Sigmoid colon (tissue), 7 donors: Measurements from ENCODE around the gene NRG2. TPM values are rescaled to one million over a fixed set of nuclear protein-coding genes. Genes with fewer than 3 reads are reported as not detected.

ENCODE experiments used
- DNase-seq: peaks from one replicate; pipeline ENCODE4 v3.0.0-alpha.2; 2019
- H3K27ac ChIP-seq, 4 donors: fragments of 200-600 bp; sonication (generic); one replicate each; pipeline ENCODE4 v1.5.1; 2016 to 2019; ENCODE audit warnings: mild to moderate bottlenecking in 1 of 4
- H3K27me3 ChIP-seq, 3 donors: fragments of 200-600 bp; sonication (generic); one replicate each; pipeline ENCODE4 v1.5.1; 2019; ENCODE audit warnings: mild to moderate bottlenecking in 1 of 3
- H3K36me3 ChIP-seq, 4 donors: fragments of 200-600 bp; sonication (generic); one replicate each; pipeline ENCODE4 v1.5.1; 2016 to 2019
- H3K4me1 ChIP-seq, 4 donors: fragments of 200-600 bp; sonication (generic); one replicate each; pipeline ENCODE4 v1.5.1; 2017 to 2019
- H3K4me3 ChIP-seq, 4 donors: fragments of 200-600 bp; sonication (generic); one replicate each; pipeline ENCODE4 v1.5.1; 2017 to 2019; ENCODE audit warnings: mild to moderate bottlenecking in 2 of 4, moderate library complexity in 1 of 4
- H3K9me3 ChIP-seq, 4 donors: fragments of 200-600 bp in 3 of 4; sonication (generic) in 3 of 4; one replicate each; pipeline versions ENCODE4 v1.5.1 to v1.6.1; 2013 to 2019
- CTCF ChIP-seq, 4 experiments: fragments of 450-650 bp in 3 of 4; fragments of 200-600 bp in 1 of 4; IDR thresholded peaks; one replicate each; pipeline ENCODE4 v1.5.1; 2016 to 2019; ENCODE audit warnings: antibody characterized with exemption in 4 of 4, mild to moderate bottlenecking in 3 of 4, moderate library complexity in 2 of 4
- EP300 ChIP-seq, 4 donors: sonication (generic); formaldehyde crosslinking; IDR thresholded peaks; one replicate each; pipeline ENCODE4 v1.6.1; 2017; ENCODE audit warnings: antibody characterized with exemption in 4 of 4
- POLR2A ChIP-seq, 2 donors: fragments of 450-650 bp; IDR thresholded peaks; one replicate each; pipeline ENCODE4 v1.6.1; 2016; ENCODE audit warnings: antibody characterized with exemption in 2 of 2, mild to moderate bottlenecking in 2 of 2, moderate library complexity in 2 of 2
- POLR2AphosphoS5 ChIP-seq, 4 donors: sonication (generic); formaldehyde crosslinking; IDR thresholded peaks; one replicate each; pipeline ENCODE4 v1.6.1; 2017; ENCODE audit warnings: antibody characterized with exemption in 4 of 4
- WGBS, 2 donors: extraction: QIAGEN DNeasy Blood & Tissue Kit; methylation state at CpG; one replicate each; pipeline ENCODE4 v1.1.7; 2013; 5-methylcytosine and 5-hydroxymethylcytosine counted together
- intact Hi-C: fragments of 100-400 bp; cut with DNase I; formaldehyde crosslinking; loops from one replicate; pipeline ENCODE4 v1.15.1; 2023
- polyA plus RNA-seq, 3 donors: library from polyadenylated mRNA; stranded (reverse); fragments of 200-250 nt; gene quantifications; one replicate each; pipeline ENCODE4 v1.2.3, GENCODE V29; 2013
- total RNA-seq, 4 donors: library from RNA; depleted of rRNA; stranded (reverse); fragments of >200 nt; gene quantifications; one replicate each; pipeline ENCODE4 v1.1.0, GENCODE V29; 2016
- donor health status: healthy with polysubstance abuse.
- donor health status: Bipolar disorder and iron deficiency.
- donor health status: healthy.

Gene NRG2
- total and polyA plus RNA-seq, 7 donors, result 0.80 to 11.9 (median 4.8) TPM; not detected in 2

- no peak for TF ChIP-seq CTCF (IDR thresholded peaks at IDR 0.05)
- no peak for TF ChIP-seq EP300 (IDR thresholded peaks at IDR 0.05)
- no peak for TF ChIP-seq POLR2A (IDR thresholded peaks at IDR 0.05)
- TF ChIP-seq POLR2AphosphoS5 (IDR thresholded peaks at IDR 0.05), result no peak
- intact Hi-C loops, result no loop called here
- Histone ChIP-seq H3K9me3 (no peaks in the 10 kb centered on the region), H3K4me1 (peaks cover 0 to 12% (median 0%) of the 10 kb centered on the region in 4 donors), H3K27me3 (no peaks in the 10 kb centered on the region), H3K4me3 (no peak overlapping the region), H3K36me3 (no peaks in the 10 kb centered on the region), H3K27ac (no peak overlapping the region)
- WGBS, 2 donors, result 73 to 76% methylated on average over 7 of the region's 7 CpGs
- no peak for DNase-seq
Observed at GRCh38 chr5:139954022-139954421, 89.1 kb downstream of the NRG2 start.

- H3K9me3 ChIP-seq, result no peaks in the 10 kb centered on the region
- intact Hi-C loops, result no loop called here
- 86 to 88% methylated on average over 13 of the region's 13 CpGs for WGBS, 2 donors
- H3K4me3 ChIP-seq, result no peak overlapping the region
- no peaks in the 10 kb centered on the region for H3K27me3 ChIP-seq
- no peak for TF ChIP-seq POLR2A (IDR thresholded peaks at IDR 0.05)
- peaks cover 0 to 12% (median 0%) of the 10 kb centered on the region in 4 donors for H3K4me1 ChIP-seq
- H3K27ac ChIP-seq, result no peak overlapping the region
- no peak for DNase-seq
- H3K36me3 ChIP-seq, result no peaks in the 10 kb centered on the region
Observed at GRCh38 chr5:139952574-139952973, 90.5 kb downstream of the NRG2 start.

- no peak for DNase-seq
- no peaks in the 10 kb centered on the region for H3K9me3 ChIP-seq
- H3K36me3 ChIP-seq, result no peaks in the 10 kb centered on the region
- H3K4me1 ChIP-seq, result peaks cover 0 to 12% (median 0%) of the 10 kb centered on the region in 4 donors
- no peak overlapping the region for H3K27ac ChIP-seq
- intact Hi-C loops, result no loop called here
- H3K4me3 ChIP-seq, result no peak overlapping the region
- TF ChIP-seq POLR2AphosphoS5 (IDR thresholded peaks at IDR 0.05) (no peak), EP300 (IDR thresholded peaks at IDR 0.05) (no peak), POLR2A (IDR thresholded peaks at IDR 0.05) (no peak), CTCF (IDR thresholded peaks at IDR 0.05) (no peak)
- 92 to 97% methylated on average over 1 of the region's 1 CpG for WGBS, 2 donors
- H3K27me3 ChIP-seq, result no peaks in the 10 kb centered on the region
Observed at GRCh38 chr5:139951983-139952382, 91.1 kb downstream of the NRG2 start.

GRCh38 chr5:139951296-139951924 lies 91.7 kb downstream of the NRG2 start:
- peaks cover 0 to 12% (median 0%) of the 10 kb centered on the region in 4 donors for H3K4me1 ChIP-seq
- intact Hi-C loops, result no loop called here
- 92 to 93% methylated on average over 6 of the region's 6 CpGs for WGBS, 2 donors

GRCh38 chr5:139950436-139950835 lies 92.7 kb downstream of the NRG2 start:
- intact Hi-C loops, result no loop called here
- H3K4me1 ChIP-seq, result peaks cover 0 to 12% (median 0%) of the 10 kb centered on the region in 4 donors
- DNase-seq, result no peak
- no peaks in the 10 kb centered on the region for H3K9me3 ChIP-seq
- H3K27me3 ChIP-seq, result no peaks in the 10 kb centered on the region
- WGBS, 2 donors, result 92 to 93% methylated on average over 2 of the region's 2 CpGs
- no peaks in the 10 kb centered on the region for H3K36me3 ChIP-seq
- no peak for TF ChIP-seq POLR2A (IDR thresholded peaks at IDR 0.05)
- TF ChIP-seq EP300 (IDR thresholded peaks at IDR 0.05), result no peak
- no peak for TF ChIP-seq CTCF (IDR thresholded peaks at IDR 0.05)
- no peak for TF ChIP-seq POLR2AphosphoS5 (IDR thresholded peaks at IDR 0.05)
- H3K4me3 ChIP-seq, result no peak overlapping the region
- no peak overlapping the region for H3K27ac ChIP-seq

More at GRCh38 chr5:139951296-139951924, 91.7 kb downstream of the NRG2 start:
- no peak for TF ChIP-seq POLR2A (IDR thresholded peaks at IDR 0.05)
- TF ChIP-seq CTCF (IDR thresholded peaks at IDR 0.05), result no peak
- TF ChIP-seq EP300 (IDR thresholded peaks at IDR 0.05), result no peak
- TF ChIP-seq POLR2AphosphoS5 (IDR thresholded peaks at IDR 0.05), result no peak
- Histone ChIP-seq H3K27ac (no peak overlapping the region), H3K27me3 (no peaks in the 10 kb centered on the region), H3K4me3 (no peak overlapping the region), H3K9me3 (no peaks in the 10 kb centered on the region), H3K36me3 (no peaks in the 10 kb centered on the region)
- DNase-seq, result no peak
